Right ventricle myocardium inferior (tissue), 1 donor: ENCODE data around the gene FBXO46. TPM values are rescaled to one million over a fixed set of nuclear protein-coding genes. Genes with fewer than 3 reads are reported as not detected.
"Not testable (repeated sequence)": the region's sequence is repeated elsewhere in the genome, so short reads cannot be mapped to it uniquely, and the experiment has no call there.

Experiments used
- ATAC-seq: fragments of 200-7000 bp; cut with Tn5 transposase; one replicate; pipeline ENCODE4 v1.9.1; 2020; ENCODE audit warnings: mild to moderate bottlenecking, moderate library complexity
- DNase-seq: peaks from one replicate; pipeline ENCODE4 v3.0.0; 2021; ENCODE audit errors: missing footprints
- intact Hi-C: fragments of 100-400 bp; cut with DNase I; formaldehyde crosslinking; loops from one replicate; pipeline ENCODE4 v1.11.0; 2022
- total RNA-seq: library from RNA; stranded (reverse); fragmentation: NEBNext Ultra II Directional; extraction: Animal tissue kit (Norgen Biotek cat#: 25700); gene quantifications from one replicate; pipeline ENCODE4 v1.2.1, GENCODE V29; 2021
- donor health status: DM: no; HTN: yes; CAD: no; lungs with severe emphysema.

Gene FBXO46
- total RNA-seq, 1 donor from 2014 or later = 13.1 TPM

GRCh38 chr19:45767881-45768654 lies 37.4 kb upstream of the FBXO46 start:
- DNase-seq = peak; percentile 88
- no peak for ATAC-seq
- intact Hi-C loops = loop anchor here (1.0 to 2.0 kb wide), 2 partner anchors 51 to 75 kb away; partner anchors contain the start of gene QPCTL

- ATAC-seq (peak; percentile 4), DNase-seq (peak; percentile 82)
- intact Hi-C loops = loop anchor here (2.0 kb wide), 1 partner anchor 75 kb away; the partner anchor contains the start of gene QPCTL
These were observed 36.7 kb upstream of the FBXO46 start for GRCh38 chr19:45767410-45767880.

- no peak for ATAC-seq
- intact Hi-C loops = loop anchor here (2.0 kb wide), 1 partner anchor 74 kb away; the partner anchor contains the start of gene QPCTL
- peak; percentile 81 for DNase-seq
These were observed 36.2 kb upstream of the FBXO46 start for GRCh38 chr19:45766869-45767346.

GRCh38 chr19:45766296-45766868 lies 35.7 kb upstream of the FBXO46 start:
- DNase-seq = no peak
- intact Hi-C loops = loop anchor here (2.0 kb wide), 1 partner anchor 74 kb away; the partner anchor contains the start of gene QPCTL
- no peak for ATAC-seq

GRCh38 chr19:45765702-45766295 lies 35.1 kb upstream of the FBXO46 start:
- intact Hi-C loops = loop anchor here (1.0 to 2.0 kb wide), 2 partner anchors 34 to 73 kb away; partner anchors contain the start of gene QPCTL
- ATAC-seq (no peak), DNase-seq (no peak)

- intact Hi-C loops = loop anchor here (1.0 kb wide), 1 partner anchor 34 kb away; no protein-coding TSS in a partner anchor
- ATAC-seq (peak; percentile 10), DNase-seq (no peak)
These were observed 34.4 kb upstream of the FBXO46 start for GRCh38 chr19:45764945-45765701.

- intact Hi-C loops = no loop called here
- no peak for ATAC-seq
- DNase-seq = no peak
These were observed 33.8 kb upstream of the FBXO46 start for GRCh38 chr19:45764475-45764874.

- intact Hi-C loops = no loop called here
- DNase-seq (no peak), ATAC-seq (no peak)
These were observed 33.1 kb upstream of the FBXO46 start for GRCh38 chr19:45763691-45764294.

- DNase-seq = no peak
- intact Hi-C loops = no loop called here
These were observed 32.4 kb upstream of the FBXO46 start for GRCh38 chr19:45762870-45763631.

GRCh38 chr19:45761714-45762113 lies 31.0 kb upstream of the FBXO46 start:
- intact Hi-C loops = no loop called here
- no peak for ATAC-seq
- no peak for DNase-seq

More at GRCh38 chr19:45762870-45763631, 32.4 kb upstream of the FBXO46 start:
- ATAC-seq = no peak

GRCh38 chr19:45758921-45759320 lies 28.2 kb upstream of the FBXO46 start:
- ATAC-seq (no peak), DNase-seq (no peak)
- intact Hi-C loops = no loop called here

- intact Hi-C loops = no loop called here
- ATAC-seq = no peak
These were observed 27.0 kb upstream of the FBXO46 start for GRCh38 chr19:45757695-45758094.

GRCh38 chr19:45754323-45754722 lies 23.6 kb upstream of the FBXO46 start:
- ATAC-seq = no peak
- intact Hi-C loops = no loop called here
- DNase-seq = no peak

More at GRCh38 chr19:45757695-45758094, 27.0 kb upstream of the FBXO46 start:
- DNase-seq = no peak

- intact Hi-C loops = no loop called here
- DNase-seq (no peak), ATAC-seq (no peak)
These were observed 22.9 kb upstream of the FBXO46 start for GRCh38 chr19:45753548-45753947.

GRCh38 chr19:45752639-45753038 lies 21.9 kb upstream of the FBXO46 start:
- no peak for ATAC-seq

GRCh38 chr19:45751483-45751882 lies 20.8 kb upstream of the FBXO46 start:
- DNase-seq, ATAC-seq, intact Hi-C loops: not testable (repeated sequence)

More at GRCh38 chr19:45752639-45753038, 21.9 kb upstream of the FBXO46 start:
- DNase-seq = no peak
- intact Hi-C loops = no loop called here

GRCh38 chr19:45747513-45747912 lies 16.8 kb upstream of the FBXO46 start:
- intact Hi-C loops = no loop called here
- DNase-seq (no peak), ATAC-seq (no peak)
